K562 (cell line): Measurements from ENCODE around the gene EYA4. TPM values are rescaled to one million over a fixed set of nuclear protein-coding genes. Genes with fewer than 3 reads are reported as not detected.

Experiments
- ATAC-seq: fragments of 200-7000 bp; cut with Tn5 transposase; 3 replicates; pipeline ENCODE4 v1.9.1; 2020; ENCODE audit warnings: moderate library complexity
- BruUV-seq: library from RNA; stranded (reverse); fragments of 400-500 nt; replicated peaks from 2 replicates; lab custom pipeline; 2021; lab: Mats Ljungman, UMichigan
- CTCF ChIA-PET: fragments of 300-600 bp; formaldehyde crosslinking; extraction: SDS; loops from one replicate; lab custom pipeline; 2021; ENCODE audit warnings: low intra/inter-chr PET ratio; lab: Yijun Ruan, JAX
- POLR2A ChIA-PET: fragments of 300-600, 350-650 bp; sonication (Branson Sonifier 250); formaldehyde crosslinking; extraction: SDS; loops from one replicate; lab custom pipeline; 2021; ENCODE audit warnings: antibody characterized with exemption, inconsistent platforms; lab: Yijun Ruan, JAX
- DNase-seq, 4 experiments: peaks; one replicate each; pipeline versions ENCODE4 v3.0.0 to v3.0.0-alpha.2; 2011 to 2018; ENCODE audit warnings: low spot score in 3 of 4, mixed read lengths in 3 of 4; ENCODE audit errors: extremely low read depth in 1 of 4
- FAIRE-seq: peaks from 2 replicates; lab custom pipeline; 2011; peaks lifted over from hg19 to GRCh38; lab: Jason Lieb, UNC
- H2AFZ ChIP-seq: 2 replicates; pipeline ENCODE4 v1.6.0; 2011; ENCODE audit warnings: low read depth, low read length, control low read depth, inconsistent platforms
- H3K27ac ChIP-seq: fragments of 200-600 bp; 3 replicates; pipeline ENCODE4 v1.8.0; 2011; ENCODE audit warnings: low read depth, mild to moderate bottlenecking, control low read depth, inconsistent platforms, low read length, moderate library complexity, mixed read lengths; ENCODE audit errors: extremely low read depth
- H3K27me3 ChIP-seq, 2 experiments: fragments of 300-600 bp in 1 of 2; 2 replicates in 1 of 2; 3 replicates in 1 of 2; pipeline versions ENCODE4 v1.6.0 to v1.8.0; 2011; ENCODE audit warnings: inconsistent platforms in 2 of 2, low read length in 2 of 2, mild to moderate bottlenecking in 1 of 2, mixed read lengths in 1 of 2, moderate library complexity in 1 of 2; ENCODE audit not compliant: control insufficient read depth in 2 of 2, insufficient read depth in 2 of 2
- H3K36me3 ChIP-seq: fragments of 300-600 bp; 3 replicates; pipeline ENCODE4 v1.8.0; 2011; ENCODE audit warnings: mild to moderate bottlenecking, low read length, inconsistent platforms; ENCODE audit not compliant: control insufficient read depth, insufficient read depth
- H3K4me1 ChIP-seq, 2 experiments: fragments of 200-600 bp in 1 of 2; replicated peaks in 1 of 2; 2 replicates in 1 of 2; 3 replicates in 1 of 2; pipeline versions ENCODE4 v1.5.1 to v1.8.0; 2011; ENCODE audit warnings: inconsistent platforms in 2 of 2, low read length in 2 of 2, mild to moderate bottlenecking in 1 of 2, mixed read lengths in 1 of 2, moderate library complexity in 1 of 2; ENCODE audit not compliant: control insufficient read depth in 2 of 2, insufficient read depth in 2 of 2
- H3K4me2 ChIP-seq: 2 replicates; pipeline ENCODE4 v1.6.1; 2011; ENCODE audit warnings: low read length, control low read depth, inconsistent platforms, mixed read lengths; ENCODE audit not compliant: insufficient read depth
- H3K4me3 ChIP-seq: fragments of 200-600 bp; sonication (generic), shearing (Covaris generic); 2 replicates; pipeline ENCODE4 v1.5.1; 2016; ENCODE audit warnings: control low read depth, inconsistent platforms
- H3K79me2 ChIP-seq: fragments of 200-600 bp; 3 replicates; pipeline ENCODE4 v1.8.0; 2011; ENCODE audit warnings: low read length, inconsistent platforms; ENCODE audit not compliant: control insufficient read depth, insufficient read depth
- H3K9ac ChIP-seq, 2 experiments: 2 replicates each; pipeline versions ENCODE4 v1.6.0 to v1.6.1; 2011; ENCODE audit warnings: low read depth in 2 of 2, low read length in 2 of 2, control low read depth in 1 of 2, inconsistent platforms in 1 of 2, mild to moderate bottlenecking in 1 of 2, mixed read lengths in 1 of 2; ENCODE audit not compliant: insufficient read depth in 1 of 2
- H3K9me1 ChIP-seq: one replicate; pipeline ENCODE4 v1.6.0; 2011; ENCODE audit warnings: inconsistent platforms, mild to moderate bottlenecking, low read length, moderate library complexity; ENCODE audit not compliant: control insufficient read depth, insufficient read depth
- H3K9me3 ChIP-seq: replicated peaks from 2 replicates; pipeline ENCODE4 v1.5.1; 2011; ENCODE audit warnings: low read depth, low read length, inconsistent platforms; ENCODE audit not compliant: control insufficient read depth, insufficient read depth
- H4K20me1 ChIP-seq: replicated peaks from 2 replicates; pipeline ENCODE4 v1.6.1; 2011; ENCODE audit warnings: low read length, inconsistent platforms, mixed read lengths; ENCODE audit not compliant: control insufficient read depth, insufficient read depth
- CXXC5 ChIP-seq: fragments of 250-450 bp; sonication (Bioruptor Pico); IDR thresholded peaks from 2 replicates; pipeline ENCODE4 v1.8.0; 2022; ENCODE audit warnings: inconsistent platforms, mild to moderate bottlenecking, moderate library complexity
- HDAC6 ChIP-seq: IDR thresholded peaks from 2 replicates; pipeline ENCODE4 v1.6.1; 2012; ENCODE audit warnings: low read depth, mild to moderate bottlenecking, control low read depth, inconsistent platforms, low read length, moderate library complexity
- HNRNPUL1 ChIP-seq: fragments of 200-400 bp; formaldehyde crosslinking; IDR thresholded peaks from 2 replicates; pipeline ENCODE4 v1.6.1; 2017; ENCODE audit warnings: low read length
- MCM7 ChIP-seq, 2 experiments: fragments of 450-650 bp; IDR thresholded peaks; 2 replicates each; pipeline ENCODE4 v1.6.1; 2016 to 2018
- NR4A1 ChIP-seq, 2 experiments: fragments of 250-450 bp in 1 of 2; fragments of 450-650 bp in 1 of 2; sonication (Bioruptor Pico) in 1 of 2; IDR thresholded peaks; 2 replicates each; pipeline versions ENCODE4 v1.4.0 to v1.6.1; 2016 to 2020; ENCODE audit warnings: mild to moderate bottlenecking in 2 of 2, missing compliant biosample characterization in 1 of 2, missing genetic modification characterization in 1 of 2, moderate library complexity in 1 of 2
- WGBS: fragments of 100-300 bp; shearing (Covaris generic); methylation state at CpG from one replicate; pipeline ENCODE4 v1.1.6; 2016; ENCODE audit warnings: low coverage, mixed read lengths; ENCODE audit not compliant: insufficient coverage; ENCODE audit errors: missing lambda C conversion rate; 5-methylcytosine and 5-hydroxymethylcytosine counted together
- in situ Hi-C: fragments of 300-500 bp; cut with MboI; formaldehyde crosslinking; loops from 4 replicates; pipeline ENCODE4 v1.15.0; 2018; ENCODE audit warnings: inconsistent platforms, mixed read lengths
- intact Hi-C: fragments of 100-400 bp; cut with micrococcal nuclease; formaldehyde crosslinking; loops from 2 replicates; pipeline ENCODE4 v1.14.2; 2022
- polyA plus RNA-seq, 8 experiments: library from polyadenylated mRNA; depleted of rRNA in 4 of 8; stranded (reverse) in 5 of 8; unstranded in 3 of 8; fragments of >200 nt; fragmentation: Nextera tagmentation in 2 of 8; fragmentation: Illumina TruSeq in 1 of 8; extraction: Ambion mirVana in 2 of 8; extraction: Trizol in 1 of 8; gene quantifications; 2 replicates each; pipeline versions ENCODE4 v1.2.1 to v1.2.3, GENCODE V29; 2011 to 2014; ENCODE audit warnings: inconsistent platforms in 1 of 8, missing spikeins in 1 of 8
- total RNA-seq, 7 experiments: library from RNA; depleted of rRNA in 6 of 7; stranded (reverse); fragments of >200 nt in 6 of 7; fragmentation: Illumina TruSeq in 2 of 7; extraction: Trizol in 2 of 7; gene quantifications; 2 replicates each; pipeline versions ENCODE4 v1.2.1 to v1.2.3, GENCODE V29; 2011 to 2021; ENCODE audit warnings: low replicate concordance in 1 of 7

EYA4 gene
- total and polyA plus RNA-seq, 9 of the 15 experiments (the other 6 are each of a cell fraction or from before 2014, with no cell fraction given) = 0.03 to 0.04 TPM; not detected in 7

- Histone ChIP-seq H3K27ac (no peak overlapping the region), H2AFZ (no peak overlapping the region), H3K27me3 (no peaks in the 10 kb centered on the region), H4K20me1 (no peaks in the 10 kb centered on the region), H3K36me3 (no peaks in the 10 kb centered on the region), H3K9me1 (no peaks in the 10 kb centered on the region), H3K4me2 (no peak overlapping the region), H3K9ac (no peak overlapping the region), H3K79me2 (no peaks in the 10 kb centered on the region), H3K4me1 (no peaks in the 10 kb centered on the region), H3K9me3 (no peaks in the 10 kb centered on the region), H3K4me3 (no peak overlapping the region)
- intact Hi-C loops (loop anchor here (10.0 kb wide), 1 partner anchor 885 kb away; no protein-coding TSS in a partner anchor), in situ Hi-C loops (loop anchor here (25.0 kb wide), 1 partner anchor 1012 kb away; the partner anchor contains the start of gene TAAR9)
- ChIA-PET CTCF (no interaction called here), POLR2A (interaction anchor here (0.5 kb wide), 1 partner anchor 735 kb away, joined by 3 read pairs; no protein-coding TSS in a partner anchor)
- no TSS peak for BruUV-seq
- FAIRE-seq = no peak
- TF ChIP-seq NR4A1 (CRISPR knock-in tag; IDR thresholded peaks at IDR 0.05) (no peak), NR4A1 (tag; IDR thresholded peaks at IDR 0.05) (no peak), MCM7 (IDR thresholded peaks at IDR 0.05) (no peak), HNRNPUL1 (no peak), CXXC5 (no peak)
- ATAC-seq = no peak
- no peak for DNase-seq
- 2% methylated on average over 4 of the region's 4 CpGs for WGBS
These were observed 308.2 kb downstream of the EYA4 start for GRCh38 chr6:133549371-133549801.

GRCh38 chr6:133550026-133550425 lies 308.9 kb downstream of the EYA4 start:
- TF ChIP-seq HDAC6 = no peak
- H3K36me3 ChIP-seq = no peaks in the 10 kb centered on the region
- no peaks in the 10 kb centered on the region for H3K79me2 ChIP-seq
- H3K4me3 ChIP-seq = no peak overlapping the region
- H3K9me3 ChIP-seq = no peaks in the 10 kb centered on the region
- no peak overlapping the region for H2AFZ ChIP-seq
- no peaks in the 10 kb centered on the region for H4K20me1 ChIP-seq
- no peak overlapping the region for H3K4me2 ChIP-seq
- ATAC-seq = no peak
- H3K9ac ChIP-seq = no peak overlapping the region
- ChIA-PET CTCF (no interaction called here), POLR2A (no interaction called here)
- intact Hi-C loops = loop anchor here (5.0 to 10.0 kb wide), 3 partner anchors 615 to 1625 kb away; no protein-coding TSS in a partner anchor
- no peak overlapping the region for H3K27ac ChIP-seq
- no peaks in the 10 kb centered on the region for H3K27me3 ChIP-seq
- H3K4me1 ChIP-seq = no peaks in the 10 kb centered on the region
- BruUV-seq = no TSS peak
- no peak for DNase-seq
- no peaks in the 10 kb centered on the region for H3K9me1 ChIP-seq
- WGBS = 0% methylated on average over 2 of the region's 2 CpGs
- FAIRE-seq = no peak
- in situ Hi-C loops = loop anchor here (5.0 to 25.0 kb wide), 3 partner anchors 588 to 1638 kb away; no protein-coding TSS in a partner anchor
